ENCODE data around the gene ZNF143. TPM values are rescaled to one million over a fixed set of nuclear protein-coding genes. Genes with fewer than 3 reads are reported as not detected.

ZNF143 gene
- total and polyA plus RNA-seq, 2 of the 4 experiments (the other 2 are of a cell fraction) = 23.8 to 49.6 TPM

DNA sequence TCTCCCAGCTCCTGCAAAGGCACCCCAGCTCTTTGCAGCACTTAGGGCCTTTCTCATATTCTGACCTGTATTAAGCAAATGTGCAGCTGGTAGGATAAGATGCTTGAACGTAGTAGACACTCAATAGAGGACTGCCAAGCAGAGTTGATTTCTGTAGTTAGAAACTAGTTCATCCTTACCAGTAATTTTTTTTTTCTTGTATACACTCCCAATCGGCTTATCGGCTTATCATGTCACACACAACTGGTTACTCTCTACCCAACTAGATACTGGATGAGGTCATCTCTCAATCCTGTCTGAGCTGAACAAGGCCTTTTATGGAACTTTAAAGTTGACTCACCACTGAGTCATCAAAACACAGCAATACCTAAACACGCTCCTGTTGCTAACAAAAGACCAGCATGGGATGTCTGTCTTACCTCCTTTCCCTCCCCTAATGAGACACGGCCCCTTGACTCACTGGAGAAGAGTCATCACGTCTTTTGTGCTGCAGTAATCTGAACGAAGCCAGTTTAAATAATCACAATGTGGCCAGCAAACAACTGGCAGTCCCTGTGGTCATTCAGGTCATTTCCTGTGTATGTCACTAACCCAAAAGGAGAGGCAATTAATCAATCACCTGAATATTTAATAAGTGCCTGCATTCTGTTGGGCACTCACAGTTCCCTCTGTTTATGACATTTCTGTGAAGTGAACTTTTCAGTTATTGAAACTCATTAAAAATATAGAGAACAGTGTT lies 105.2 kb downstream of the ZNF143 start (continued):
- TF ChIP-seq CEBPB (IDR thresholded peaks at IDR 0.05; ENCODE audit: low read depth, low read length) (peak; percentile 79), FOS (IDR thresholded peaks at IDR 0.05; ENCODE audit: low read depth, low read length) (peak; percentile 100), RAD21 (IDR thresholded peaks at IDR 0.05; ENCODE audit: low read length) (no peak; the same call in 1 of the 2 replicates)

GRCh38 chr11:9566561-9567063 lies 105.8 kb downstream of the ZNF143 start:
- peaks cover 3 to 29% of the 10 kb centered on the region in 2 experiments; a peak in 3 of 4 replicates for H3K79me1 ChIP-seq (ENCODE audit: low read depth in 1 of 2, low read length in 2 of 2)
- H4K20me1 ChIP-seq (ENCODE audit: insufficient read depth, low read length) = no peaks in the 10 kb centered on the region
- peak overlapping the region; percentile 84 for H3K14ac ChIP-seq (replicated peaks; ENCODE audit: low read depth, low read length)
- no peak overlapping the region for H3K4me3 ChIP-seq (ENCODE audit: insufficient read depth, low read depth, low read length)
- H2AK9ac ChIP-seq (replicated peaks; ENCODE audit: low read depth, low read length, poor library complexity) = no peak overlapping the region
- dilution Hi-C loops (cut with HindIII; ENCODE audit: low sequenced_read_pairs, unreplicated experiment) = no loop called here
- DNase-seq (peak; percentile 88), ATAC-seq (ENCODE audit: low read depth) (peak; percentile 6; the same call in 1 of the 2 replicates)
- ChIA-PET POLR2A (ENCODE audit: unreplicated experiment) (interaction anchor here (0.7 kb wide), 1 partner anchor 44 kb away, joined by 4 read pairs; no protein-coding TSS in a partner anchor), CTCF (interaction anchor here (0.6 to 1.2 kb wide), 2 partner anchors 46 to 171 kb away, joined by 3 to 5 read pairs; no protein-coding TSS in a partner anchor)
- H3K4me2 ChIP-seq (ENCODE audit: low read depth, low read length) = peak overlapping the region; percentile 29
- peak overlapping the region; percentile 95 for H2BK5ac ChIP-seq (ENCODE audit: low read depth, low read length, poor library complexity, severe bottlenecking)
- H4K8ac ChIP-seq (ENCODE audit: low read depth in 2 of 2, low read length in 2 of 2) = peak overlapping the region; percentile 5 to 91
- H3K9ac ChIP-seq (ENCODE audit: low read depth, low read length) = peak overlapping the region; percentile 38; the same call in 1 of the 2 replicates
- H3K9me3 ChIP-seq (ENCODE audit: control insufficient read depth, insufficient read depth, low read length) = no peaks in the 10 kb centered on the region
- H3K4ac ChIP-seq (ENCODE audit: low read depth, low read length) = peak overlapping the region; percentile 95
- H3K56ac ChIP-seq (ENCODE audit: extremely low read depth, insufficient read depth, low read length) = peak overlapping the region; percentile 51
- peaks cover 13% of the 10 kb centered on the region for H3K9me1 ChIP-seq (ENCODE audit: insufficient read depth, low read length)
- peak overlapping the region; percentile 80 for H3K23ac ChIP-seq (ENCODE audit: low read depth, low read length)
- no peaks in the 10 kb centered on the region for H3K27me3 ChIP-seq (ENCODE audit: control insufficient read depth, insufficient read depth, low read length)
- H4K5ac ChIP-seq (ENCODE audit: low read depth, low read length) = peak overlapping the region; percentile 8; the same call in 1 of the 2 replicates
- H3K27ac ChIP-seq (ENCODE audit: insufficient read depth, low read length) = peak overlapping the region; percentile 86
- peak overlapping the region; percentile 96 for H2BK120ac ChIP-seq (ENCODE audit: low read depth, low read length)
- intact Hi-C loops (cut with micrococcal nuclease) = no loop called here
- H4K91ac ChIP-seq (ENCODE audit: insufficient read depth, low read depth, low read length) = peak overlapping the region; percentile 80
- no peak overlapping the region for H2AFZ ChIP-seq (replicated peaks; ENCODE audit: low read length, poor library complexity)
- peak overlapping the region; percentile 97 for H2BK20ac ChIP-seq (ENCODE audit: low read depth, low read length)
- WGBS, 2 experiments (ENCODE audit: extremely low coverage in 2 of 2, insufficient read length in 1 of 2) = 0% methylated on average over 1 of the region's 3 CpGs; no CpG with 5 or more reads in 1 of the 2 experiments
- BruUV-seq (replicated peaks) = no TSS peak
- no peaks in the 10 kb centered on the region for H3K36me3 ChIP-seq (ENCODE audit: control insufficient read depth, insufficient read depth, low read length)
- peak overlapping the region; percentile 64 for H3K18ac ChIP-seq (ENCODE audit: low read depth, low read length)
- in situ Hi-C loops (cut with MboI; ENCODE audit: low sequenced_read_pairs) = no loop called here
- peaks cover 8% of the 10 kb centered on the region for H3K4me1 ChIP-seq (ENCODE audit: control insufficient read depth, insufficient read depth, low read length)
- peak overlapping the region; percentile 37; the same call in 1 of the 2 replicates for H2AK5ac ChIP-seq (ENCODE audit: low read depth, low read length)
- peak overlapping the region; percentile 79; the same call in 1 of the 3 replicates for H2BK15ac ChIP-seq (ENCODE audit: low read depth, low read length)
- TF ChIP-seq POLR2A (IDR thresholded peaks at IDR 0.05; ENCODE audit: low read depth, low read length) = no peak
- no peak for TF ChIP-seq BHLHE40 (IDR thresholded peaks at IDR 0.05; ENCODE audit: low read depth, low read length)
- TF ChIP-seq, protein P1, sequence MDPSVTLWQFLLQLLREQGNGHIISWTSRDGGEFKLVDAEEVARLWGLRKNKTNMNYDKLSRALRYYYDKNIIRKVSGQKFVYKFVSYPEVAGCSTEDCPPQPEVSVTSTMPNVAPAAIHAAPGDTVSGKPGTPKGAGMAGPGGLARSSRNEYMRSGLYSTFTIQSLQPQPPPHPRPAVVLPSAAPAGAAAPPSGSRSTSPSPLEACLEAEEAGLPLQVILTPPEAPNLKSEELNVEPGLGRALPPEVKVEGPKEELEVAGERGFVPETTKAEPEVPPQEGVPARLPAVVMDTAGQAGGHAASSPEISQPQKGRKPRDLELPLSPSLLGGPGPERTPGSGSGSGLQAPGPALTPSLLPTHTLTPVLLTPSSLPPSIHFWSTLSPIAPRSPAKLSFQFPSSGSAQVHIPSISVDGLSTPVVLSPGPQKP (IDR thresholded peaks at IDR 0.05; ENCODE audit: borderline replicate concordance, low read depth, low read length) = no peak
- no peak for TF ChIP-seq RCOR1 (IDR thresholded peaks at IDR 0.05; ENCODE audit: insufficient replicate concordance, low read length)
- no peak for TF ChIP-seq MAFK (IDR thresholded peaks at IDR 0.05; ENCODE audit: low read depth, low read length)
- no peak for TF ChIP-seq RFX5 (IDR thresholded peaks at IDR 0.05; ENCODE audit: low read depth, low read length)
- TF ChIP-seq CTCF (conservative IDR thresholded peaks at IDR 0.05; ENCODE audit: low read depth, low read length) = no peak
- TF ChIP-seq FOS (IDR thresholded peaks at IDR 0.05; ENCODE audit: low read depth, low read length) = peak; percentile 18; the same call in 1 of the 2 replicates
- TF ChIP-seq MXI1 (IDR thresholded peaks at IDR 0.05; ENCODE audit: borderline replicate concordance, low read depth, low read length) = no peak
- no peak for TF ChIP-seq RAD21 (IDR thresholded peaks at IDR 0.05; ENCODE audit: low read length)
- TF ChIP-seq NFE2L2 (IDR thresholded peaks at IDR 0.05; ENCODE audit: low read depth, low read length) = no peak
- no peak for TF ChIP-seq SMC3 (IDR thresholded peaks at IDR 0.05; ENCODE audit: low read depth, low read length)
